Measurements from ENCODE around the gene TP53AIP1.

DNA sequence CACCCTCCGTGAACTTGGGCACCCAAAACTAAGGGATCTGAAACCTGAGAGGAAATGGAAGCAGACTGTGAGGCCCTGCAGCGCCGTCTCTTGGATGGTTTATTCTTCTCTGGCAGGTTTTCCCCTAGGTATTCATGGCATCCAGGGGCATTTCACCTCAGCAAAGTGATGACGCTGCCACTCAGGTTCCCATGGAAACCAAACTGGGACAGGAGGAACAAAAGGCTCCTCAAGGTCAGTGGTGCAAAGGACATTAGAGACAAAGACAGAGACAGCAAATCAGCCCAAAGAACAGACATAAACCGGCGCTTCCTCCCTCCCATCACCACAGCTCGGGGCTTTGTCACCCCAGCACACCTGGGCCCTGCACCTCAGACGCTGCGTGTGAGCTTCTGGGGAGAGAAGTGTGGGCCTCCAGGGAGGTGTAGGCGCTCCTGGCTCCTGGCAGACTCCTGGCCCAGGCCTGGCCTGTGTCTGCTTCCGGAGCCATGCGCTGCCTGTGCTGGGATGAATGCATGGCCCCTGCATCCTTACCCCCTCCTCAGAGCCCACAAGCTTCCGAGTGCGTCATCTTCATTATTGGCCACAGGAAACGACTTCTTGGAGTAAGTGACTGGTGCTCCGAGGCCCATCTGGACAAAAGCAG lies 5.9 kb downstream of the TP53AIP1 start:
- TF ChIP-seq MAFK (IDR thresholded peaks at IDR 0.05; ENCODE audit: low read depth, low read length) (no peak), POLR2A (IDR thresholded peaks at IDR 0.05; ENCODE audit: control extremely low read depth in 1 of 2, low read depth in 2 of 2, low read length in 2 of 2) (peak in 1 of 2 experiments; percentile 38; a peak in 1 of 3 replicates), SIN3A (conservative IDR thresholded peaks at IDR 0.05 in 1 of 2, IDR thresholded peaks at IDR 0.05 in 1 of 2; ENCODE audit: low read depth in 1 of 2, low read length in 2 of 2) (no peak), PHF8 (conservative IDR thresholded peaks at IDR 0.05; ENCODE audit: low read depth, low read length) (no peak), EZH2 (IDR thresholded peaks at IDR 0.05; ENCODE audit: low read depth, low read length, severe bottlenecking) (no peak), GTF2F1 (IDR thresholded peaks at IDR 0.05; ENCODE audit: borderline replicate concordance, low read depth, low read length) (no peak), BACH1 (IDR thresholded peaks at IDR 0.05; ENCODE audit: low read length) (no peak), RAD21 (IDR thresholded peaks at IDR 0.05 in 1 of 2, conservative IDR thresholded peaks at IDR 0.05 in 1 of 2; ENCODE audit: low read depth in 2 of 2, low read length in 2 of 2) (peak; percentile 40 to 44; a peak in 3 of 4 replicates)
- TF ChIP-seq, protein P1, sequence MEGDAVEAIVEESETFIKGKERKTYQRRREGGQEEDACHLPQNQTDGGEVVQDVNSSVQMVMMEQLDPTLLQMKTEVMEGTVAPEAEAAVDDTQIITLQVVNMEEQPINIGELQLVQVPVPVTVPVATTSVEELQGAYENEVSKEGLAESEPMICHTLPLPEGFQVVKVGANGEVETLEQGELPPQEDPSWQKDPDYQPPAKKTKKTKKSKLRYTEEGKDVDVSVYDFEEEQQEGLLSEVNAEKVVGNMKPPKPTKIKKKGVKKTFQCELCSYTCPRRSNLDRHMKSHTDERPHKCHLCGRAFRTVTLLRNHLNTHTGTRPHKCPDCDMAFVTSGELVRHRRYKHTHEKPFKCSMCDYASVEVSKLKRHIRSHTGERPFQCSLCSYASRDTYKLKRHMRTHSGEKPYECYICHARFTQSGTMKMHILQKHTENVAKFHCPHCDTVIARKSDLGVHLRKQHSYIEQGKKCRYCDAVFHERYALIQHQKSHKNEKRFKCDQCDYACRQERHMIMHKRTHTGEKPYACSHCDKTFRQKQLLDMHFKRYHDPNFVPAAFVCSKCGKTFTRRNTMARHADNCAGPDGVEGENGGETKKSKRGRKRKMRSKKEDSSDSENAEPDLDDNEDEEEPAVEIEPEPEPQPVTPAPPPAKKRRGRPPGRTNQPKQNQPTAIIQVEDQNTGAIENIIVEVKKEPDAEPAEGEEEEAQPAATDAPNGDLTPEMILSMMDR (IDR thresholded peaks at IDR 0.05; ENCODE audit: control extremely low read depth in 1 of 3, insufficient read depth in 1 of 3, low read depth in 1 of 3, low read length in 3 of 3), result peak; percentile 7 to 27 (median 20); a peak in 3 of 4 replicates

Measured in H1 (cell line).